ENCODE measurements around the gene UBTF.
"Not testable (repeated sequence)": the region's sequence is repeated elsewhere in the genome, so short reads cannot be mapped to it uniquely, and the experiment has no call there.

- not testable (repeated sequence) for TF ChIP-seq POLR2AphosphoS5 (IDR thresholded peaks at IDR 0.05; ENCODE audit: borderline replicate concordance, low read depth, low read length); EZH2 (IDR thresholded peaks at IDR 0.05); FOXP2 (optimal IDR thresholded peaks at IDR 0.05; ENCODE audit: control extremely low read depth, extremely low read length, insufficient read depth)
Measured at GRCh38 chr17:44237886-44238285, 18.4 kb upstream of the UBTF start.

All from SK-N-MC (cell line).